Activated B cell treated with CpG ODN at 0.5 μM for 24 hours (primary cell): ENCODE results near the gene TPD52L2. TPM values are rescaled to one million over a fixed set of nuclear protein-coding genes. Genes with fewer than 3 reads are reported as not detected.

Experiments
- ATAC-seq: fragments of 200-7000 bp; cut with Tn5 transposase; one replicate; pipeline ENCODE4 v1.10.0; 2021; ENCODE audit warnings: low read depth, mild to moderate bottlenecking, moderate library complexity
- CTCF ChIA-PET: fragments of 350-600 bp; sonication (Branson Sonifier 250); formaldehyde crosslinking; loops from one replicate; lab custom pipeline; 2021; ENCODE audit warnings: antibody characterized with exemption; lab: Charles Lee
- POLR2A ChIA-PET: fragments of 350-600 bp; sonication (Branson Sonifier 250); formaldehyde crosslinking; loops from one replicate; lab custom pipeline; 2021; ENCODE audit warnings: antibody characterized with exemption; lab: Charles Lee
- DNase-seq: peaks from one replicate; pipeline ENCODE4 v3.0.0; 2022
- H3K27ac Mint-ChIP-seq: one replicate; pipeline ENCODE4 v1.8.0; 2020; ENCODE audit warnings: mixed read lengths
- H3K27me3 Mint-ChIP-seq: one replicate; pipeline ENCODE4 v1.8.0; 2021; ENCODE audit warnings: mixed read lengths
- H3K36me3 Mint-ChIP-seq: one replicate; pipeline ENCODE4 v1.8.0; 2021; ENCODE audit warnings: low read depth, mixed read lengths
- H3K4me1 Mint-ChIP-seq: one replicate; pipeline ENCODE4 v1.8.0; 2021; ENCODE audit warnings: mixed read lengths
- H3K4me3 Mint-ChIP-seq: one replicate; pipeline ENCODE4 v1.8.0; 2020; ENCODE audit warnings: mild to moderate bottlenecking, mixed read lengths
- H3K9me3 Mint-ChIP-seq: one replicate; pipeline ENCODE4 v1.8.0; 2020; ENCODE audit warnings: mixed read lengths
- intact Hi-C: fragments of 100-400 bp; cut with micrococcal nuclease; formaldehyde crosslinking; loops from one replicate; pipeline ENCODE4 v1.15.1; 2024
- total RNA-seq: library from RNA; stranded (reverse); gene quantifications from 2 replicates; pipeline ENCODE4 v1.2.3, GENCODE V29; 2022
- TF ChIP-seq, protein P1 (sequence below): fragments of 200-600 bp; IDR thresholded peaks from one replicate; pipeline ENCODE4 v1.8.0; 2022; ENCODE audit warnings: antibody characterized with exemption, mild to moderate bottlenecking

The TPD52L2 gene
- total RNA-seq, 1 donor from 2014 or later = 38.8 TPM

- Mint-ChIP-seq H3K4me1 (peaks cover under 1% of the 10 kb centered on the region), H3K4me3 (no peak overlapping the region), H3K9me3 (no peaks in the 10 kb centered on the region), H3K27me3 (no peaks in the 10 kb centered on the region), H3K27ac (no peak overlapping the region), H3K36me3 (no peaks in the 10 kb centered on the region)
- no peak for ATAC-seq
- no peak for DNase-seq
- TF ChIP-seq, protein P1, sequence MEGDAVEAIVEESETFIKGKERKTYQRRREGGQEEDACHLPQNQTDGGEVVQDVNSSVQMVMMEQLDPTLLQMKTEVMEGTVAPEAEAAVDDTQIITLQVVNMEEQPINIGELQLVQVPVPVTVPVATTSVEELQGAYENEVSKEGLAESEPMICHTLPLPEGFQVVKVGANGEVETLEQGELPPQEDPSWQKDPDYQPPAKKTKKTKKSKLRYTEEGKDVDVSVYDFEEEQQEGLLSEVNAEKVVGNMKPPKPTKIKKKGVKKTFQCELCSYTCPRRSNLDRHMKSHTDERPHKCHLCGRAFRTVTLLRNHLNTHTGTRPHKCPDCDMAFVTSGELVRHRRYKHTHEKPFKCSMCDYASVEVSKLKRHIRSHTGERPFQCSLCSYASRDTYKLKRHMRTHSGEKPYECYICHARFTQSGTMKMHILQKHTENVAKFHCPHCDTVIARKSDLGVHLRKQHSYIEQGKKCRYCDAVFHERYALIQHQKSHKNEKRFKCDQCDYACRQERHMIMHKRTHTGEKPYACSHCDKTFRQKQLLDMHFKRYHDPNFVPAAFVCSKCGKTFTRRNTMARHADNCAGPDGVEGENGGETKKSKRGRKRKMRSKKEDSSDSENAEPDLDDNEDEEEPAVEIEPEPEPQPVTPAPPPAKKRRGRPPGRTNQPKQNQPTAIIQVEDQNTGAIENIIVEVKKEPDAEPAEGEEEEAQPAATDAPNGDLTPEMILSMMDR = no peak
- POLR2A ChIA-PET = interaction anchor here (0.6 kb wide), 1 partner anchor 96 kb away, joined by 3 read pairs; no protein-coding TSS in a partner anchor
- CTCF ChIA-PET = no interaction called here
- intact Hi-C loops = no loop called here
Observed at GRCh38 chr20:63835021-63835858, 29.8 kb upstream of the TPD52L2 start.

GRCh38 chr20:63836458-63837344, 28.4 kb upstream of the TPD52L2 start:
- Mint-ChIP-seq H3K9me3 (no peaks in the 10 kb centered on the region), H3K36me3 (no peaks in the 10 kb centered on the region), H3K27me3 (no peaks in the 10 kb centered on the region), H3K4me3 (no peak overlapping the region), H3K27ac (no peak overlapping the region), H3K4me1 (peaks cover 6% of the 10 kb centered on the region)
- no peak for ATAC-seq
- ChIA-PET POLR2A (no interaction called here), CTCF (interaction anchor here (0.9 kb wide), 1 partner anchor 51 kb away, joined by 3 read pairs; no protein-coding TSS in a partner anchor)
- intact Hi-C loops = no loop called here
- DNase-seq = no peak
- TF ChIP-seq, protein P1 = no peak

DNA sequence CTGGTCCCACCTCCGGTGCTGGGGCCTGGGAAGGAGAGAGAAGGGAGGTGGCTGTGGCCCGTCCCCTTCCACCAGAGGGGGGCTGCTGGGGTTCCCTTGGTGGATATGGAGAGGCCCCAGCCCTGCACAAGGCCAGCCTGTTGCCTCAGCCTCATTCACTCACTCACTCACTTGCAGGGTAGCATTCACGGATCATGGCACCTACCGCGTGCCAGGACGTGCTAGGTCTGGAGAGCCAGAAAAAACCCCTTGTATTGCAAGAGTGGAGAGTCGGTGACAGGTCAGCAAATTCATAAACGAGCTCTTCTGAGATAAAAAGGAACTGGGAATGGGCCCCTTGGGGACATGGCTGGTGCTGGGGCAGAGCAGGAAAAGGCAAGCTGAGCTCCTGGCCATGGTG, 27.6 kb upstream of the TPD52L2 start:
- ATAC-seq (no peak), DNase-seq (no peak)
- Mint-ChIP-seq H3K36me3 (no peaks in the 10 kb centered on the region), H3K27me3 (peaks cover 4% of the 10 kb centered on the region), H3K4me3 (no peak overlapping the region), H3K27ac (no peak overlapping the region), H3K4me1 (peaks cover 14% of the 10 kb centered on the region), H3K9me3 (no peaks in the 10 kb centered on the region)
- POLR2A ChIA-PET = no interaction called here
- TF ChIP-seq, protein P1 = no peak
- CTCF ChIA-PET = no interaction called here
- intact Hi-C loops = no loop called here

DNA sequence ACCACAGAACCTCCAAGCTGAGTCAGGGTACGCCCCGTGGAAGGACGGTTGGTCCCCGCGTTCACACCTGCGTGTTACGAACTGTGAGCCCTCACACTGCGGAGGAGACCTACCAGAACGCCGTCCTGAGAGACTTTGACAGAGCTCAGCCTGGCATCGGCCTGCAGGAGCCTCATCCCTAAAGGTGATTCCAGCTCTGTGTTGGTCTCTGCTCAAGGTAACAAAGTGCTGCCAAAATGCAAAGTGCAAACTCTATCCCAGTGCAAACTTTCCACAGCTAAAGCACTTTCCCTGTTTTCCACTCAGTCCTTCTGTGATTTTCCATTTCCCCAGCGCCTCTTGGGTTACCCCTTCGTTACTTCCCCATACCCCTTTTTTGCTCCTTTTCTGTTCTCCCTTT, 25.4 kb upstream of the TPD52L2 start:
- Mint-ChIP-seq H3K36me3 (no peaks in the 10 kb centered on the region), H3K4me3 (no peak overlapping the region), H3K9me3 (no peaks in the 10 kb centered on the region), H3K27me3 (peaks cover 16% of the 10 kb centered on the region), H3K4me1 (peaks cover 23% of the 10 kb centered on the region), H3K27ac (no peak overlapping the region)
- intact Hi-C loops = no loop called here
- ChIA-PET CTCF (no interaction called here), POLR2A (no interaction called here)
- ATAC-seq (no peak), DNase-seq (no peak)
- TF ChIP-seq, protein P1 = no peak

DNA sequence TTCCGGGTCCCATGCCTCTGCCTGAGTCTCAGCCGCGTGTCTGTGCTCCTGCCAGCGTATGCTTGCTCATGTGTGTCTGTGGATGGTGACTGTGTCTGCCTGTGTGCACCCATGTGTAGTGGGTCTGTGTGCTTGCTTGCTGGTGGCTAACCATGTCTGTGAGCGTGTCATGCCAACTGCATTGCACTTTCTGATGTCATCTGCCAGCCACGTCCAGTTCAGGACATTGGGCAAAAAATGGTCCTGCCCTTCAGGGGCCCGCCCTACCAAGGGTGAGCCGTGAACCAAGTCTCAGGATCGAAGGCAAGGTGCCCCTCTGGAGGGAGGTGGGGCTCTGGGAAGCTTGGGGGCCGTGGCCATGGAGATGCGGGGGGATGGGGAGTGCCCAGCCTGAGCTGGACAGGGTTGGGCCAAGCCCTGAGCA, 24.7 kb upstream of the TPD52L2 start:
- DNase-seq = no peak
- ChIA-PET CTCF (no interaction called here), POLR2A (no interaction called here)
- peaks cover 23% of the 10 kb centered on the region for H3K4me1 Mint-ChIP-seq
- TF ChIP-seq, protein P1 = no peak
- no peaks in the 10 kb centered on the region for H3K9me3 Mint-ChIP-seq
- intact Hi-C loops = no loop called here
- H3K4me3 Mint-ChIP-seq = no peak overlapping the region
- no peaks in the 10 kb centered on the region for H3K36me3 Mint-ChIP-seq
- peaks cover 19% of the 10 kb centered on the region for H3K27me3 Mint-ChIP-seq
- ATAC-seq = no peak
- H3K27ac Mint-ChIP-seq = no peak overlapping the region
